PC-3 (cell line): ENCODE results near the gene AGBL1.

Experiments
- EZH2 ChIP-seq: fragments of 300-600 bp; sonication (generic); IDR thresholded peaks from one replicate; pipeline ENCODE4 v1.6.1; 2017; ENCODE audit warnings: antibody characterized with exemption, mild to moderate bottlenecking, low read length; ENCODE audit not compliant: unreplicated experiment
- TF ChIP-seq, protein P1 (sequence below): fragments of 300-600 bp; sonication (generic); conservative IDR thresholded peaks from 2 replicates; pipeline ENCODE4 v1.5.1; 2017; ENCODE audit warnings: antibody characterized with exemption, low read depth, mild to moderate bottlenecking, low read length

DNA sequence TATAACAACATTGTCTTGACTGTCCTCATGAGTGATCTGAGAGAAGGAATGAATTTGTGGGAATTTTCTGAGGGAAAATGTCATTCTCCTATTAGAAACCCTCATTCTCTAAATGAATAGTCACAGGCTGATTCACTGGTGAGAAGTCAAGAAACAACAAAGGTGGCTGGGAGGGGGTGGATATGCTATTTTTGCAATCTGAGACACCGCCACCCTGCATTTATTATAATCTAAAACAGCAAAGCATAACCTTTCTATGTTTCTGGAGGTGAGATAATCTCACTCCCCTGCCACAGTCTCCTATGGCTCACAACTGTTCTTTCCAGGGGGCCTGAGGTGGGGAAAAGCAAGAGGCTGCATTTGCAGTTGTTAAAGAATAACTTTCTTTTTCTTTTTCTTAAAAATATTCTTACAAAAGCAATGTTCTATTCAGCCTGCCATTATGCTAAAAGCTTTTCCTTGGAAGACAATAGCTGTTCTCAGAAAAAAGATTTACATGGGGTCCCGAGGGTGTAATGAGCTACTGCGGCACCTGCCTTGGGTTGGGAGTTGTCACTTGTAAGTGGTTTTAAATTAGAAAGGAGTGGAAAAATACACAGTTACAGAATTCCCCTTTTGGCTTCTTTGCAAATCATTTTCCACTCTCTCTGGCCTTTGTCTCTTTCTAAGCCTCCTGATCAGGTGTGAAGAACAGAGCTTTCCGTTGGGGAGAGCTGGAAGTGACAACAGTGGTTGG is 220.9 kb downstream of the AGBL1 start:
- TF ChIP-seq, protein P1, sequence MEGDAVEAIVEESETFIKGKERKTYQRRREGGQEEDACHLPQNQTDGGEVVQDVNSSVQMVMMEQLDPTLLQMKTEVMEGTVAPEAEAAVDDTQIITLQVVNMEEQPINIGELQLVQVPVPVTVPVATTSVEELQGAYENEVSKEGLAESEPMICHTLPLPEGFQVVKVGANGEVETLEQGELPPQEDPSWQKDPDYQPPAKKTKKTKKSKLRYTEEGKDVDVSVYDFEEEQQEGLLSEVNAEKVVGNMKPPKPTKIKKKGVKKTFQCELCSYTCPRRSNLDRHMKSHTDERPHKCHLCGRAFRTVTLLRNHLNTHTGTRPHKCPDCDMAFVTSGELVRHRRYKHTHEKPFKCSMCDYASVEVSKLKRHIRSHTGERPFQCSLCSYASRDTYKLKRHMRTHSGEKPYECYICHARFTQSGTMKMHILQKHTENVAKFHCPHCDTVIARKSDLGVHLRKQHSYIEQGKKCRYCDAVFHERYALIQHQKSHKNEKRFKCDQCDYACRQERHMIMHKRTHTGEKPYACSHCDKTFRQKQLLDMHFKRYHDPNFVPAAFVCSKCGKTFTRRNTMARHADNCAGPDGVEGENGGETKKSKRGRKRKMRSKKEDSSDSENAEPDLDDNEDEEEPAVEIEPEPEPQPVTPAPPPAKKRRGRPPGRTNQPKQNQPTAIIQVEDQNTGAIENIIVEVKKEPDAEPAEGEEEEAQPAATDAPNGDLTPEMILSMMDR = no peak
- TF ChIP-seq EZH2 = no peak
